ENCODE data around the gene RASSF10.

The RASSF10 gene

GRCh38 chr11:13008625-13009475 lies at the start of gene RASSF10:
RASSF10 (plus strand) TSS chr11:13009316; CDS start chr11:13009577, 261 bp downstream.
- peak; percentile 52 for ATAC-seq

GRCh38 chr11:12961615-12962014 lies 47.5 kb upstream of the RASSF10 start:
- no peaks in the 10 kb centered on the region for H3K36me3 Mint-ChIP-seq
- no peak for ATAC-seq
- no peak overlapping the region for H3K27ac Mint-ChIP-seq
- no peak for DNase-seq (ENCODE audit: low spot score in 2 of 2)
- H3K4me1 Mint-ChIP-seq = no peaks in the 10 kb centered on the region
- H3K9me3 Mint-ChIP-seq = no peaks in the 10 kb centered on the region
- no peak overlapping the region for H3K4me3 Mint-ChIP-seq

More at GRCh38 chr11:13008625-13009475, at the start of gene RASSF10:
- DNase-seq (ENCODE audit: low spot score in 2 of 2) = no peak
- Mint-ChIP-seq H3K4me3 (peak within 1 kb of the TSS; percentile 39), H3K36me3 (no peaks in the 10 kb centered on the region), H3K4me1 (no peaks in the 10 kb centered on the region), H3K9me3 (no peaks in the 10 kb centered on the region), H3K27ac (no peak within 1 kb of the TSS)

- DNase-seq (ENCODE audit: low spot score in 2 of 2) (peak in 1 of 2 donors; percentile 40), ATAC-seq (no peak)
- H3K9me3 Mint-ChIP-seq = no peaks in the 10 kb centered on the region
- no peaks in the 10 kb centered on the region for H3K36me3 Mint-ChIP-seq
- H3K4me3 Mint-ChIP-seq = no peak overlapping the region
- no peak overlapping the region for H3K27ac Mint-ChIP-seq
- no peaks in the 10 kb centered on the region for H3K4me1 Mint-ChIP-seq
Observed at GRCh38 chr11:12962306-12962705, 46.8 kb upstream of the RASSF10 start.

- H3K9me3 Mint-ChIP-seq = no peaks in the 10 kb centered on the region
- H3K4me1 Mint-ChIP-seq = no peaks in the 10 kb centered on the region
- H3K27ac Mint-ChIP-seq = no peak overlapping the region
- H3K36me3 Mint-ChIP-seq = no peaks in the 10 kb centered on the region
- H3K4me3 Mint-ChIP-seq = no peak overlapping the region
- no peak for ATAC-seq
- DNase-seq (ENCODE audit: low spot score in 2 of 2) = no peak
Observed at GRCh38 chr11:12963051-12963450, 46.1 kb upstream of the RASSF10 start.

- DNase-seq (ENCODE audit: low spot score in 2 of 2) = peak; percentile 47 to 80
- Mint-ChIP-seq H3K9me3 (no peaks in the 10 kb centered on the region), H3K4me1 (no peaks in the 10 kb centered on the region), H3K4me3 (no peak overlapping the region), H3K36me3 (no peaks in the 10 kb centered on the region), H3K27ac (no peak overlapping the region)
- ATAC-seq = peak; percentile 81
Observed at GRCh38 chr11:12963792-12964536, 45.2 kb upstream of the RASSF10 start.

GRCh38 chr11:12964650-12965049 lies 44.5 kb upstream of the RASSF10 start:
- H3K9me3 Mint-ChIP-seq = no peaks in the 10 kb centered on the region
- no peak overlapping the region for H3K4me3 Mint-ChIP-seq
- H3K27ac Mint-ChIP-seq = no peak overlapping the region
- no peak for ATAC-seq
- DNase-seq (ENCODE audit: low spot score in 2 of 2) = no peak
- no peaks in the 10 kb centered on the region for H3K36me3 Mint-ChIP-seq
- H3K4me1 Mint-ChIP-seq = no peaks in the 10 kb centered on the region

- Mint-ChIP-seq H3K9me3 (no peaks in the 10 kb centered on the region), H3K27ac (no peak overlapping the region), H3K4me3 (no peak overlapping the region), H3K4me1 (no peaks in the 10 kb centered on the region), H3K36me3 (no peaks in the 10 kb centered on the region)
- DNase-seq (ENCODE audit: low spot score in 2 of 2) (no peak), ATAC-seq (no peak)
Observed at GRCh38 chr11:12966002-12966401, 43.1 kb upstream of the RASSF10 start.

- Mint-ChIP-seq H3K9me3 (no peaks in the 10 kb centered on the region), H3K36me3 (no peaks in the 10 kb centered on the region), H3K27ac (no peak overlapping the region), H3K4me3 (no peak overlapping the region), H3K4me1 (no peaks in the 10 kb centered on the region)
- DNase-seq (ENCODE audit: low spot score in 2 of 2) (peak in 1 of 2 donors; percentile 35), ATAC-seq (no peak)
Observed at GRCh38 chr11:12968101-12968500, 41.0 kb upstream of the RASSF10 start.

- no peak overlapping the region for H3K4me3 Mint-ChIP-seq
- H3K27ac Mint-ChIP-seq = no peak overlapping the region
- no peaks in the 10 kb centered on the region for H3K4me1 Mint-ChIP-seq
- no peaks in the 10 kb centered on the region for H3K36me3 Mint-ChIP-seq
- no peak for ATAC-seq
- H3K9me3 Mint-ChIP-seq = no peaks in the 10 kb centered on the region
- DNase-seq (ENCODE audit: low spot score in 2 of 2) = no peak
Observed at GRCh38 chr11:12968826-12969225, 40.3 kb upstream of the RASSF10 start.

GRCh38 chr11:12971955-12972354 lies 37.2 kb upstream of the RASSF10 start:
- DNase-seq (ENCODE audit: low spot score in 2 of 2) (no peak), ATAC-seq (no peak)
- Mint-ChIP-seq H3K36me3 (no peaks in the 10 kb centered on the region), H3K27ac (no peak overlapping the region), H3K4me3 (no peak overlapping the region), H3K9me3 (no peaks in the 10 kb centered on the region), H3K4me1 (no peaks in the 10 kb centered on the region)

GRCh38 chr11:12973528-12974181 lies 35.5 kb upstream of the RASSF10 start:
- no peaks in the 10 kb centered on the region for H3K4me1 Mint-ChIP-seq
- no peak overlapping the region for H3K4me3 Mint-ChIP-seq

GRCh38 chr11:12975195-12975594 lies 33.9 kb upstream of the RASSF10 start:
- H3K27ac Mint-ChIP-seq = no peak overlapping the region
- no peaks in the 10 kb centered on the region for H3K9me3 Mint-ChIP-seq
- H3K36me3 Mint-ChIP-seq = no peaks in the 10 kb centered on the region
- no peaks in the 10 kb centered on the region for H3K4me1 Mint-ChIP-seq
- no peak overlapping the region for H3K4me3 Mint-ChIP-seq
- ATAC-seq = no peak
- no peak for DNase-seq (ENCODE audit: low spot score in 2 of 2)

More at GRCh38 chr11:12973528-12974181, 35.5 kb upstream of the RASSF10 start:
- H3K27ac Mint-ChIP-seq = no peak overlapping the region
- H3K9me3 Mint-ChIP-seq = no peaks in the 10 kb centered on the region
- ATAC-seq = no peak
- no peak for DNase-seq (ENCODE audit: low spot score in 2 of 2)
- H3K36me3 Mint-ChIP-seq = no peaks in the 10 kb centered on the region

GRCh38 chr11:12979928-12980689 lies 29.0 kb upstream of the RASSF10 start:
- no peaks in the 10 kb centered on the region for H3K9me3 Mint-ChIP-seq
- ATAC-seq = no peak
- H3K36me3 Mint-ChIP-seq = no peaks in the 10 kb centered on the region
- H3K4me1 Mint-ChIP-seq = no peaks in the 10 kb centered on the region
- H3K27ac Mint-ChIP-seq = no peak overlapping the region
- DNase-seq (ENCODE audit: low spot score in 2 of 2) = no peak
- no peak overlapping the region for H3K4me3 Mint-ChIP-seq

- no peaks in the 10 kb centered on the region for H3K9me3 Mint-ChIP-seq
- ATAC-seq (no peak), DNase-seq (ENCODE audit: low spot score in 2 of 2) (no peak)
- no peaks in the 10 kb centered on the region for H3K4me1 Mint-ChIP-seq
- no peak overlapping the region for H3K27ac Mint-ChIP-seq
- H3K36me3 Mint-ChIP-seq = no peaks in the 10 kb centered on the region
- H3K4me3 Mint-ChIP-seq = no peak overlapping the region
Observed at GRCh38 chr11:12981676-12982522, 27.2 kb upstream of the RASSF10 start.
